Esophagus squamous epithelium (tissue), 5 donors: Measurements from ENCODE around the gene ZNF214. TPM values are rescaled to one million over a fixed set of nuclear protein-coding genes. Genes with fewer than 3 reads are reported as not detected.
"Not testable (repeated sequence)": the region's sequence is repeated elsewhere in the genome, so short reads cannot be mapped to it uniquely, and the experiment has no call there.

Source experiments
- DNase-seq: peaks from one replicate; lab custom pipeline; 2025; lab: John Stamatoyannopoulos, UW
- H3K27ac ChIP-seq, 4 donors: fragments of 200-600 bp; sonication (generic); one replicate each; pipeline ENCODE4 v1.5.1; 2016 to 2019; ENCODE audit warnings: mild to moderate bottlenecking in 1 of 4
- H3K27me3 ChIP-seq, 4 donors: fragments of 200-600 bp; sonication (generic); 1 replicate in 3 of 4; 2 replicates in 1 of 4; pipeline versions ENCODE4 v1.5.1 to v1.6.0; 2017 to 2021; ENCODE audit warnings: antibody characterized with exemption in 1 of 4
- H3K36me3 ChIP-seq, 3 donors: fragments of 200-600 bp; sonication (generic); one replicate each; pipeline ENCODE4 v1.5.1; 2016 to 2019
- H3K4me1 ChIP-seq, 3 donors: fragments of 200-600 bp; sonication (generic); one replicate each; pipeline ENCODE4 v1.5.1; 2017 to 2019
- H3K4me3 ChIP-seq, 4 donors: fragments of 200-600 bp; sonication (generic); 1 replicate in 3 of 4; 2 replicates in 1 of 4; pipeline ENCODE4 v1.5.1; 2016 to 2019; ENCODE audit warnings: mild to moderate bottlenecking in 2 of 4, moderate library complexity in 1 of 4
- H3K9me3 ChIP-seq, 3 donors: fragments of 200-600 bp; sonication (generic); one replicate each; pipeline ENCODE4 v1.5.1; 2016 to 2019
- CTCF ChIP-seq, 6 experiments: fragments of 450-650 bp in 4 of 6; fragments of 200-600 bp in 2 of 6; sonication (generic) in 2 of 6; IDR thresholded peaks; one replicate each; pipeline ENCODE4 v1.5.1; 2016 to 2019; ENCODE audit warnings: antibody characterized with exemption in 6 of 6, mild to moderate bottlenecking in 4 of 6, moderate library complexity in 4 of 6
- POLR2A ChIP-seq, 4 donors: fragments of 450-650 bp; IDR thresholded peaks; one replicate each; pipeline ENCODE4 v1.6.1; 2017; ENCODE audit warnings: antibody characterized with exemption in 4 of 4, mild to moderate bottlenecking in 4 of 4, moderate library complexity in 3 of 4
- WGBS, 2 donors: methylation state at CpG; one replicate each; pipeline ENCODE4 v1.1.5; 2018; 5-methylcytosine and 5-hydroxymethylcytosine counted together
- intact Hi-C: fragments of 100-400 bp; cut with DNase I; formaldehyde crosslinking; loops from one replicate; pipeline ENCODE4 v1.15.0; 2022
- total RNA-seq, 4 donors: library from RNA; depleted of rRNA; stranded (reverse); fragments of >200 nt; gene quantifications; one replicate each; pipeline ENCODE4 v1.1.0, GENCODE V29; 2016
- donor health status: DM: yes; HTN: yes; CAD: no.

Gene ZNF214
- total RNA-seq, 4 donors from 2014 or later = 0.40 to 2.1 (median 1.0) TPM

- no peaks in the 10 kb centered on the region for H3K4me1 ChIP-seq
- DNase-seq = no peak
- H3K9me3 ChIP-seq = no peaks in the 10 kb centered on the region
- no peaks in the 10 kb centered on the region for H3K36me3 ChIP-seq
- no peak overlapping the region for H3K27ac ChIP-seq
- intact Hi-C loops = no loop called here
- WGBS, 2 donors = 70 to 75% methylated on average over 6 of the region's 6 CpGs
- no peak overlapping the region for H3K4me3 ChIP-seq
- no peaks in the 10 kb centered on the region for H3K27me3 ChIP-seq
- TF ChIP-seq CTCF (IDR thresholded peaks at IDR 0.05) (no peak), POLR2A (IDR thresholded peaks at IDR 0.05) (no peak)
These were observed 28.9 kb downstream of the ZNF214 start for GRCh38 chr11:6991227-6991626.

- no peaks in the 10 kb centered on the region for H3K4me1 ChIP-seq
- intact Hi-C loops = no loop called here
- DNase-seq = no peak
These were observed 31.6 kb downstream of the ZNF214 start for GRCh38 chr11:6988506-6988905.

GRCh38 chr11:6986487-6986886, 33.7 kb downstream of the ZNF214 start:
- Histone ChIP-seq H3K27me3 (no peaks in the 10 kb centered on the region), H3K36me3 (no peaks in the 10 kb centered on the region), H3K4me3 (no peak overlapping the region), H3K4me1 (no peaks in the 10 kb centered on the region), H3K27ac (no peak overlapping the region), H3K9me3 (no peaks in the 10 kb centered on the region)
- 50 to 53% methylated on average over 1 of the region's 1 CpG for WGBS, 2 donors
- intact Hi-C loops = no loop called here
- DNase-seq = no peak
- TF ChIP-seq CTCF (IDR thresholded peaks at IDR 0.05) (no peak), POLR2A (IDR thresholded peaks at IDR 0.05) (no peak)

More at GRCh38 chr11:6988506-6988905, 31.6 kb downstream of the ZNF214 start:
- Histone ChIP-seq H3K27ac (no peak overlapping the region), H3K4me3 (no peak overlapping the region), H3K36me3 (no peaks in the 10 kb centered on the region), H3K27me3 (no peaks in the 10 kb centered on the region), H3K9me3 (no peaks in the 10 kb centered on the region)
- TF ChIP-seq CTCF (IDR thresholded peaks at IDR 0.05) (no peak), POLR2A (IDR thresholded peaks at IDR 0.05) (no peak)

- Histone ChIP-seq H3K4me3 (no peak overlapping the region), H3K9me3 (no peaks in the 10 kb centered on the region), H3K27me3 (no peaks in the 10 kb centered on the region), H3K27ac (no peak overlapping the region), H3K4me1 (no peaks in the 10 kb centered on the region), H3K36me3 (no peaks in the 10 kb centered on the region)
- intact Hi-C loops = no loop called here
- 71 to 77% methylated on average over 2 of the region's 2 CpGs for WGBS, 2 donors
- TF ChIP-seq POLR2A (IDR thresholded peaks at IDR 0.05) = no peak
- TF ChIP-seq CTCF (IDR thresholded peaks at IDR 0.05) = no peak
- no peak for DNase-seq
These were observed 40.8 kb downstream of the ZNF214 start for GRCh38 chr11:6979365-6979764.

GRCh38 chr11:6969854-6970253, 50.3 kb downstream of the ZNF214 start:
- H3K27me3 ChIP-seq, H3K36me3 ChIP-seq, H3K4me3 ChIP-seq, intact Hi-C loops, H3K4me1 ChIP-seq, H3K27ac ChIP-seq, DNase-seq, H3K9me3 ChIP-seq: not testable (repeated sequence)
- 68 to 74% methylated on average over 4 of the region's 4 CpGs for WGBS, 2 donors

- no peak for DNase-seq
- TF ChIP-seq POLR2A (IDR thresholded peaks at IDR 0.05) (no peak), CTCF (IDR thresholded peaks at IDR 0.05) (no peak)
- WGBS, 2 donors = 100% methylated on average over 1 of the region's 1 CpG
- Histone ChIP-seq H3K4me3 (no peak overlapping the region), H3K27me3 (no peaks in the 10 kb centered on the region), H3K9me3 (no peaks in the 10 kb centered on the region), H3K36me3 (no peaks in the 10 kb centered on the region), H3K4me1 (no peaks in the 10 kb centered on the region), H3K27ac (no peak overlapping the region)
- intact Hi-C loops = no loop called here
These were observed 51.3 kb downstream of the ZNF214 start for GRCh38 chr11:6968816-6969215.
